ENCODE measurements around the gene SMPDL3B. TPM values are rescaled to one million over a fixed set of nuclear protein-coding genes. Genes with fewer than 3 reads are reported as not detected.
A peak's percentile ranks its signal among the peaks of the same experiment; 100 is the strongest.

Gene SMPDL3B
- 10 to 100 TPM; 11.6 to 15.8 (median 12.1) TPM for polyA plus RNA-seq (ENCODE audit: insufficient read length in 4 of 4)

GRCh38 chr1:27934818-27935549 lies at the start of gene SMPDL3B:
SMPDL3B (plus strand) TSS chr1:27935000; CDS start chr1:27935184, 184 bp downstream.
- peak in 3 of 4 donors; percentile 41 to 52 (median 41) for DNase-seq (ENCODE audit: low read depth in 4 of 4, low spot score in 3 of 4)

DNA sequence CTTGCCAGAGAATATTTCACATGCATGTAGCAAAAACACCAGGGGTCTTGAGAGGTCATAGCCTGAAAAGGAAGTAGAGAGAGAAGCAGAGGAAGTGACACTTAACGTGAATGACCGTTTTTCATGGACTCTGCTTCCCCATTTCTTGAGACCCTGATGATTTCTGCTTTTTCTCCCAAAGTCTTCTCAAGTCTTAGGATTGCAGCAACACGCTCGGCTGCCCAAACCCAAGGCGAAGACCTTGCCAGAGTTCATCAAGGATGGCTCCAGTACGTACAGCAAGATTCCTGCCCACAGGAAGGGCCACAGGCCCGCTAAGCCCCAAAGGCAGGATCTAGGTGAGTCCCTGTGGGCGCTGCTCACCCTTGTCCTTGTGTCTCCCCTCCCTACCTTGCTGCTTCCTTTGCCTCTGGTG lies 49.7 kb upstream of the SMPDL3B start:
- no peak for DNase-seq (ENCODE audit: low read depth in 4 of 4, low spot score in 3 of 4)

GRCh38 chr1:27885621-27886352 lies 49.0 kb upstream of the SMPDL3B start:
- DNase-seq (ENCODE audit: low read depth in 4 of 4, low spot score in 3 of 4): no peak

DNA sequence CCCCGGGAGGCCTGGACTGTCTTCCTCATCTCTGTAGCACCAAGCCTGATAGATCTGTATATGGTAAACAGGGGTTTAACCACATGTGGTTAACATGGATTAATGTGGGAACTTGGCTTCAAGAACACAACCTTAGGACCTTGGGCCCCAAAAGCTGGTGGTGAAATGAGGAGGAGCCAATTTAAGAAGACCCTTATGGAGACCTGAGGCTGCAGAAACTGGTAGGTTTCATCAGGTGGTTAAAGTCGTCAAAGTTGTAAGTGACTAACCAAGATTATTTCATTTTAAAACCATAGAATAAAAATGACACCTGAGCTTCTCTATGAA lies 48.5 kb upstream of the SMPDL3B start:
- no peak for DNase-seq (ENCODE audit: low read depth in 4 of 4, low spot score in 3 of 4)

DNA sequence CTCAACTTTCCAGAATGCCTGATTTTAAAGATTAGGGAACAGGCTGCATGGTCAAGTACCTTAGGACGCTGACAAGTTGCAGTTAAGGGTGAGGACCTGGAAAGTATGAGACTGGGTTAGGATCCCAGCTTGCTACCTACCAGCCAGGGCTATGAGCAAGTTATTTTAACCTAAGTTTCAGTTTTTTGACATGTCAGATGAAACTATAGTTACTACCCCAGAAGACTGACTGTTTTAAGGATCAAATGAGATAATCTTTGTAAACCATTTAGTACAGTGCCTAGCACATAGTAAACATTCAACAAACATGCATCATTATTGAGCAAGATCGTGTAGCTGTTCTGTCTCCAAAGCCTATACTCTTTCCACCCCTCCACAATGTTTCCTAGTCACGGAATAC lies 48.1 kb upstream of the SMPDL3B start:
- no peak for DNase-seq (ENCODE audit: low read depth in 4 of 4, low spot score in 3 of 4)

GRCh38 chr1:27887215-27888021 lies 47.4 kb upstream of the SMPDL3B start:
- DNase-seq (ENCODE audit: low read depth in 4 of 4, low spot score in 3 of 4): no peak

DNA sequence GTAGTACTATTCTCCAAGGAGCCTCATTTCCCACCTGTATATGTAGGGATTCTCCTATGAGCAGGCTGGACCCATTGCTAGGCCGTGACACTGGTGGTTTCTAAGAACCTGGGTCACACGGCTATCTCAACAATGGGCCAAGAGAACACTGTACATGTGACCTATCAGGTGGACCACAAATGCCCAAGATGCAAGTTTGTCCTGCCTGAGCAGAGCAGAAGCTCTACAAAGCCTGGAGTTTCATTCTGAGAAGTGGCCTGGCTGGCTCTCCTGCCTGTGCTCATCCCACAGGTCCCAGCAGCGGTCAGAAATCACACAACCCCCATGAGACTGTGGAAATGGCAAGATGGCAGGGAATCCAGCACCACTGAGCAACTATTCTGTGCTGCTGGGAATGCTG lies 45.3 kb upstream of the SMPDL3B start:
- DNase-seq (ENCODE audit: low read depth in 4 of 4, low spot score in 3 of 4): no peak

DNA sequence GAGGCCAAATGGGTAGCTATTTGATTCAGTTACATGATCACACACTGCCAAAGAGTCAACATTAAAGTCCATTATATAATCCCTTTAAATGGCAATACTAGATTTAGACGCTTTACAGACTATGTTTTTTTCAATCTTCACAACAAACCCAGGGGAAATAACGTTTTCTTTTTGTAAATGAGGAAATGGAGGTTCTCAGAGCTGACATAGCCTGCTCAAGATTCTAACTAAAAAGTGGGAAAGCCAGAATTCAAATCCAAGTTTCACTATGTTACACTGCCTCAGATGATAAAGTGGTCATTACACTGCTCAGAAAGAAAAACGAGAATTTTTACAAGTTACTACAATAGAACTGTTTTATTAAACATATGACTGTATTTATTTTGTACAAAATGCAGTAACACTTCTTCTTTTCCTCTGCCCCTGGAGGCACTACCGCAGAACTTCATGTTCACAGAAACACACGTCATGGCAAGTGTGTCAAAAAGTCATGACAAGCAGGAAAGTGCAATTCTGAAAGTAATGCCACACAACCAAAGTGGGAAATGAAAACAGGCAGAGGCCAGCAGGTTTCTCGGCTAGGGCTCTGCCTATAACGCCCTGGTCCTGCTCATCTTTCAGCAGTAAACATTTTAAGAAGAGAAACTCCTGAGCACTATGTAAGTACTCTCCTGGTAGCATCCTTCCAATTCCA lies 43.5 kb upstream of the SMPDL3B start:
- DNase-seq (ENCODE audit: low read depth in 4 of 4, low spot score in 3 of 4): no peak

DNA sequence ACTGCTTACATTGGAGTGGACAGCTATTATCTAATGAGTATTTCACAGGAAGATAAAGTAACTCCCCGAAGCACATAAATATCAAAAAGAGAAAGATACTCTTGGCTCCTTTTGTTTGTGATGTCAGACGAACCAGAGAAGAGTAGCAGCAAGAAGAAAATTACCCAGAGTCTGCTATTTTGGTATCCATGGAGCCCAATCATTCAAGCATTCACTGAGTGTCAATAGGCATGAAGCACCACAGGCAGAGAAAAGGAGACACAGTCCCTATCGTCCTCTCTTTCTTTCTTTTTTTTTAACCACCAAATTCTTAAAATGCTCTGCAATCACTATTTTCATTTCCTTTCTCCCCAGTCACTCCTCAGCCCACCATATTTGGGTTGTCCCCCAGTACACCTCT lies 40.3 kb upstream of the SMPDL3B start:
- DNase-seq (ENCODE audit: low read depth in 4 of 4, low spot score in 3 of 4): no peak

DNA sequence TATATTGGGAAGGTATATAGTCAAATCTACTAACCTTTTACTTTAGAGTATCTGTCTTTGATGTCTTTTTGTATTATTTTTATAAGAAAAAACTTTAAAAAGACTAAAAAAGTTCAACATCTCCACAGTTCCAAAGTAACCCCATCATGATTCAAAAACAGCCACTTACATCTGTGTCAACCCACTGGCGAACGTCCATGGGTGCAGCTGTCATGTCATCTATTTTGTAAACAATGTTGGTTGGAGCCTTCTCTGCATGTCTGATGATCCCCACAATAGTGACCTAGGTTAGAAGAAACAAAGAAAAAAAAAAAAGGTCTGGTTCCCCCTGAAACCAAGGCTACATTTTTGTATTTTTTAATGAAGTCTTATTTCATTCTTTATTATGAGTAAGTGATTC lies 28.0 kb upstream of the SMPDL3B start:
- DNase-seq (ENCODE audit: low read depth in 4 of 4, low spot score in 3 of 4): no peak

- no peak for DNase-seq (ENCODE audit: low read depth in 4 of 4, low spot score in 3 of 4)
These were observed 22.4 kb upstream of the SMPDL3B start for GRCh38 chr1:27912429-27912828.

DNA sequence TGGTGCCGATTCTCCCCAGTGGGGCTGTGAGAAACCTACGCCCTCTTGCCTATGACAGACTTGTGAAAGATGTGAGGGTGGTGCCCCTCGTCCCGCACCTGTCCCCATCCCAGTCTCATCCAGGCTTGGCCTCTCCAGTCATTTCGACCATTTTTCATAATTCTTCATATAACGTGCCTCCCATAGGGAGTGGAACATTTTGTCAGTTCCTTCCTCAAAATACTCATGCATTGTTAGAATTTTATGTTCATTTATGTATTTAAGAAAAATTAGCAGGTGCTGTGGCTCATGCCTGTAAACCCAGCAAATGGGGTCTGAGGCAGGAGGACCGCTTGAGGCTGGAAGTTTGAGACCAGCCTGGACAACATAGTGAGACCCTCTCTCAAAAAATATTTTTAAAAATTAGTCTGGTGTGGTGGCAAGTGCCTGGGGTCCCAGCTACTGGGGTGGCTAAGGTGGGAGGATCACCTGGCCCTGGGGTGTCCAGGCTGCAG lies 19.7 kb upstream of the SMPDL3B start:
- DNase-seq (ENCODE audit: low read depth in 4 of 4, low spot score in 3 of 4): no peak

DNA sequence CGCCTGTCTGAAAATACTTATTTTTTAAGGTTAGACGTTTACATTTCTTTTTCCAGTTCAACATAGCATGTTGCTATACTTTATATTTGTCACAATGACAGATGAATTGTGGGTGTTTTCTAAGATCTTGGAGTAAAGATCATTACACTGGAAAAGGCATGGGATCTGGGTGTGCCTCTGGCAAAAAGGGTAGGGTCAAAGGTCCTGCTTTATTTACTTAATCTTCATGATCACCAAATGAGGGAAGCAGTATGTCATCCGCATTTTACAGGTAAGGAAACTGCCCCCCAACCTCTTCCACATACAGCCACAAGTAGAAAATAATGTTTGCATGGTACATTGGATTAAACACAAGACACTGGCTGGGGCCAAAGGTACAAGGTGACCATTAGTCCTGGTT lies 12.5 kb upstream of the SMPDL3B start:
- no peak for DNase-seq (ENCODE audit: low read depth in 4 of 4, low spot score in 3 of 4)

DNA sequence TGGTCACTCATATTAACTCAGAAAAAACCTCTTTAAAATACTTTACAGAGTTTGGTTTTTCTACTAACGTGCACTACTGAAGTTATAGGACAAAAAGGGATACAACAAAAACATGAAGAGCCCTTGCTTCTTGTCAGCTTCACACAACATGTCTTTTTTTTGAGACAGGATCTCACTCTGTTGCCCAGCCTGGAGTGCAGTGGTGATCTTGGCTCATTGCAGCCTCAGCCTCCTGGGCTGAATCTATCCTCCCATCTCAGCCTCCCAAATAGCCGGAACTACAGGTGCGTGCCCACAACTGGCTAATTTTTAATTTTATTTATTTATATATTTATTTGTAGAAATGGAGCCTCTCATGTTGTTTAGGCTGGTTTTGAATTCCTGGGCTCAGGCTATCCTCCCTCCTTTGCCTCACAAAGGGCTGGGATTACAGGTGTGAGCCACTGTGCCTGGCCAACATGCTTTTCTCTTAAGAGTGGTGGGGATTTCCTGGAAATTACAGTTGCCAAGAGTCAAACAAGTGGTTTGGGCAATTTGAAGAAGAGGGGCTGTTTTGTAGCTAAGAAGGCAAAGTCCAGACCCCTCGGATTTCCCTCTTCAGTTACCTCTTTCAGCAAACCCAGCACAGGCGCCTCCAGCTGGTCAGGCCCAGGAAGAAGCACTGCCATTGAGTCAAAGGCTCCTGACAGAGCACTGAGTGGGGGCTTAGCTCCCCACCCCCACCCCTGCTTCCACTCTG lies 6.4 kb upstream of the SMPDL3B start:
- no peak for DNase-seq (ENCODE audit: low read depth in 4 of 4, low spot score in 3 of 4)

- DNase-seq (ENCODE audit: low read depth in 4 of 4, low spot score in 3 of 4): no peak
These were observed 3.6 kb upstream of the SMPDL3B start for GRCh38 chr1:27931184-27931583.

DNA sequence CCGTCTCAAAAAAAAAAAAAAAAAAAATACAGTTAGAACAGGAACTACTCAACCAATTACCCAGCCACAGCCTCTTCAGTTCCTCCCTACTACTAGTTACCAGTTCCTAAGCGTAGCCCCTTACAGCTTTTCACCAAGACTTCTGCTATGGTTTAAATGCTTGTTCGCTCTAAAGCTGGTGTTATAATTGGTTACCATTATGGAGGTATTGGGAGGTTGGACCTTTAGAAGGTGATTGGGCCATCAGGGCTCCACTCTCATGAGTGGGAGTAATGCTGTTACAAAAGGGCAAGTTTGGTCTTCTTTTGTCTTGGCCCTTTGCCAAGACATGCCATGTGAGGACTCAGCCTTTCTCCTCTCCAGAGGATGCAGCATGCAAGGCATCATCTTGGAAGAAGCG lies 3.0 kb upstream of the SMPDL3B start:
- no peak for DNase-seq (ENCODE audit: low read depth in 4 of 4, low spot score in 3 of 4)

DNA sequence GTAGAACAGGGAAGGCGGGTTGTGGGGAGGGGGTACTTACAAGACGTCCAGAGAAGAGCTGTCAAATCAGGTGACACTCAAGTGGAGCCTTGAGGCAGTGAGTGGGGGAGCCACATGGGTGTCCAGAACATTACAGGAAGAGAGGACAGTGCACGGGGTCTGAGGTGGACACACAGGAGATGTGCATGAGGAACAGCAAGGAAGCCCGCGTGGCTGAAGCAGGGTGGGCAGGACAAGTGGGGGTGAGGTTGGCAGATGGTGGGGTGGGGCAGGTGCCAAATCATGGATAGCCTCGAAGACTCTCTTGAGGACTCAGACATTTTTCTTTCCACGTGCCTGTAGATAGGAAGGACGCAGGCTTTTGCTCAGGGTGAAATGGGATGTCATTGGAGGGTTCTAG lies 921 bp downstream of the SMPDL3B start:
- no peak for DNase-seq (ENCODE audit: low read depth in 4 of 4, low spot score in 3 of 4)

DNA sequence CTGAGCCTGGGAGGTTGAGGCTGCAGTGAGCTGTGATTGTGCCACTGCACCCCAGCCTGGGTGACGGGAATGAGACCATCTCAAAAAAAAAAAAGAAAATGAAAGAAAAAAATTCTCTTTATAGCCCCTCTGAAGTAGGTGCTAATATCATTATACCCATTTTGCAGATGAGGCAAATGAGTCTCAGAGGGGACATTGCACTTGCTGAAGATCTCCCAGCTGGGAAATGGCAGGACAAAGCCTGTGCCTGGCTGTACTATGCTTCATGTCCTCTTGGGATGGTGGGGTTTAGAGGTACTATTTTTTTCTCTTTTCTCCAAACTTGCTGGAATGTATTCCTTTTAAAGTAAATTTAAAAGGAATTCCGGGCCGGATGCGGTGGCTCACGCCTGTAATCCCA lies 1.6 kb downstream of the SMPDL3B start:
- DNase-seq (ENCODE audit: low read depth in 4 of 4, low spot score in 3 of 4): no peak

DNA sequence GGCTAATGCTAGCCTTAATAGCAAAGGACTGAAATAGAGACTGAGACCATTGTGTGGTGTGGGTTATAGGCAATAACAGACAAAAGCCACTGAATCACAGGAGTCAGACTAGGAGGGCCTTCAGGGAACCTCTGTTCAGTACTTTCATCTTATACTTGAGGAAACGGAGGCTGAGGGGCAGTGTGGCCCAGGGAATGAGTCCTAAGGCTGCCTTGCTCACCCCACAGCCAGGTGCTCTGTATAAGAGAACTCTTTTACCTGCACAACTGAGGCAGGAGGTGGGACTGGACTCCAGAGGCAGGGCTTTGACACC lies 2.7 kb downstream of the SMPDL3B start:
- DNase-seq (ENCODE audit: low read depth in 4 of 4, low spot score in 3 of 4): no peak

- DNase-seq (ENCODE audit: low read depth in 4 of 4, low spot score in 3 of 4): no peak
These were observed 3.7 kb downstream of the SMPDL3B start for GRCh38 chr1:27938488-27938887.

Measured in right renal pelvis (tissue), 4 donors.